SK-N-SH (cell line): Measurements from ENCODE around the gene ALDH1L1.

Experiments used
- CHD2 ChIP-seq: fragments of 150-350 bp; IDR thresholded peaks from 2 replicates; pipeline ENCODE4 v1.6.1; 2018; ENCODE audit warnings: low read length; ENCODE audit not compliant: partially characterized antibody
- CTCF ChIP-seq: fragments of 200-600 bp; sonication (generic); IDR thresholded peaks from 2 replicates; pipeline ENCODE4 v1.6.1; 2017; ENCODE audit warnings: antibody characterized with exemption, mild to moderate bottlenecking, moderate library complexity
- EP300 ChIP-seq, 2 experiments: IDR thresholded peaks; 2 replicates each; pipeline versions ENCODE4 v1.4.0 to v1.6.1; 2012; ENCODE audit warnings: borderline replicate concordance in 1 of 2, low read depth in 1 of 2, low read length in 1 of 2
- EZH2phosphoT487 ChIP-seq: fragments of 200-600 bp; sonication (generic); IDR thresholded peaks from 2 replicates; pipeline ENCODE4 v1.6.1; 2017; ENCODE audit warnings: low read depth, mixed run types, mild to moderate bottlenecking, antibody characterized with exemption, moderate library complexity, borderline replicate concordance
- FOXM1 ChIP-seq: IDR thresholded peaks from 2 replicates; pipeline ENCODE4 v1.4.0; 2012; ENCODE audit warnings: low read depth, mild to moderate bottlenecking
- MAX ChIP-seq: IDR thresholded peaks from 2 replicates; pipeline ENCODE4 v1.4.0; 2012; ENCODE audit warnings: low read depth
- NFIC ChIP-seq: IDR thresholded peaks from 2 replicates; pipeline ENCODE4 v1.4.0; 2012; ENCODE audit warnings: borderline replicate concordance
- NRF1 ChIP-seq: IDR thresholded peaks from 2 replicates; pipeline ENCODE4 v1.6.1; 2012; ENCODE audit warnings: low read depth, mild to moderate bottlenecking, low read length
- PBX3 ChIP-seq: IDR thresholded peaks from 2 replicates; pipeline ENCODE4; 2012
- POLR2AphosphoS5 ChIP-seq: IDR thresholded peaks from 2 replicates; pipeline ENCODE4 v1.6.1; 2012; ENCODE audit warnings: low read depth, low read length
- RFX5 ChIP-seq: IDR thresholded peaks from 2 replicates; pipeline ENCODE4 v1.6.1; 2012; ENCODE audit warnings: mild to moderate bottlenecking, improper control_type of control experiment, low read length
- SIN3A ChIP-seq: IDR thresholded peaks from 2 replicates; pipeline ENCODE4 v1.6.1; 2012; ENCODE audit warnings: low read depth, mild to moderate bottlenecking, low read length, moderate library complexity, borderline replicate concordance
- SMC3 ChIP-seq: IDR thresholded peaks from 2 replicates; pipeline ENCODE4 v1.6.1; 2012; ENCODE audit warnings: low read depth, low read length, improper control_type of control experiment
- USF1 ChIP-seq: IDR thresholded peaks from 2 replicates; pipeline ENCODE4 v1.4.0; 2012; ENCODE audit warnings: low read depth, borderline replicate concordance

GRCh38 chr3:126101521-126101982 is 78.8 kb downstream of the ALDH1L1 start:
- TF ChIP-seq CTCF (no peak), PBX3 (no peak), RFX5 (no peak), POLR2AphosphoS5 (no peak), FOXM1 (no peak), SIN3A (no peak), NFIC (no peak), EP300 (IDR thresholded peaks at IDR 0.05; ENCODE audit: borderline replicate concordance in 1 of 2, low read depth in 1 of 2, low read length in 1 of 2) (no peak), NRF1 (no peak), SMC3 (no peak), MAX (no peak), CHD2 (no peak), EZH2phosphoT487 (no peak), USF1 (no peak)
